GM19193 (cell line): ENCODE results near the gene GOLGA6L6.
"Not testable (repeated sequence)": the region's sequence is repeated elsewhere in the genome, so short reads cannot be mapped to it uniquely, and the experiment has no call there.

Experiments used
- POLR2A ChIP-seq: IDR thresholded peaks from 4 replicates; pipeline ENCODE4 v1.6.1; 2011; ENCODE audit not compliant: insufficient read depth, insufficient read length; ENCODE audit errors: extremely low read depth

The GOLGA6L6 gene

GRCh38 chr15:20541700-20542099 lies at the start of gene GOLGA6L6:
GOLGA6L6 (minus strand) TSS chr15:20541800; CDS start chr15:20541709, 91 bp downstream.
- not testable (repeated sequence) for TF ChIP-seq POLR2A
